ENCODE data around the gene PHACTR3. TPM values are rescaled to one million over a fixed set of nuclear protein-coding genes. Genes with fewer than 3 reads are reported as not detected.

Gene PHACTR3
- total RNA-seq, 1 donor from 2014 or later, result 1.0 TPM

- H3K36me3 ChIP-seq (ENCODE audit: control insufficient read depth in 3 of 3, insufficient read depth in 3 of 3, low read length in 3 of 3), result no peaks in the 10 kb centered on the region
- no peak overlapping the region for H3K9ac ChIP-seq (ENCODE audit: low read depth in 1 of 3, low read length in 3 of 3)
- H3K9me3 ChIP-seq (ENCODE audit: control insufficient read depth in 3 of 3, low read length in 3 of 3), result peaks cover 2 to 23% (median 13%) of the 10 kb centered on the region in 3 donors
- peaks cover 11 to 15% (median 12%) of the 10 kb centered on the region in 3 donors for H3K27me3 ChIP-seq (ENCODE audit: control insufficient read depth in 3 of 3, insufficient read depth in 3 of 3, low read length in 3 of 3)
- H3K4me1 ChIP-seq (ENCODE audit: control insufficient read depth in 3 of 3, insufficient read depth in 3 of 3, low read length in 3 of 3), result no peaks in the 10 kb centered on the region
- no peak overlapping the region for H3K27ac ChIP-seq (ENCODE audit: low read depth, low read length)
- H3K4me3 ChIP-seq (ENCODE audit: low read length in 3 of 3), result no peak overlapping the region
These were observed 53.2 kb downstream of the PHACTR3 start for GRCh38 chr20:59657459-59658046.

DNA sequence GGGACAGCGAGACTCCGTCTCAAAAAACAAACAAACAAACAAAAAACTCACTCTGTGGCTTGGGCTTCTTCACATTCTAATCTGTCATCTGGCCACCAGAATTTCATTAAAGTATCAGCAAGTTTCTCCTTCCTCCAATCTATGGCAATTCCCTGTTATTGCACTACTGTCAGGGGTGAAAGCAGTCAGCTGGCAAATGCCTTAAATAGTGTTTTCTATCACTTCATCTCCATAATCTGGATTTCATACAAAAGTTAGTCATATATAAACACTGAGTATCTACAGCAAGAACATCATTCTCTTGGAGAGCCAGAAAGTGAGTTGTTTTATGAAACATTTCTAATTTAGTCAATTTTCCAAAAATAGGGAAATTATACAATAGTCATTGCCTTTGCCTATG lies 56.1 kb downstream of the PHACTR3 start:
- Histone ChIP-seq H3K36me3 (ENCODE audit: control insufficient read depth in 3 of 3, insufficient read depth in 3 of 3, low read length in 3 of 3) (no peaks in the 10 kb centered on the region), H3K9ac (ENCODE audit: low read depth in 1 of 3, low read length in 3 of 3) (no peak overlapping the region), H3K4me1 (ENCODE audit: control insufficient read depth in 3 of 3, insufficient read depth in 3 of 3, low read length in 3 of 3) (no peaks in the 10 kb centered on the region), H3K27ac (ENCODE audit: low read depth, low read length) (no peak overlapping the region), H3K4me3 (ENCODE audit: low read length in 3 of 3) (no peak overlapping the region), H3K27me3 (ENCODE audit: control insufficient read depth in 3 of 3, insufficient read depth in 3 of 3, low read length in 3 of 3) (peaks cover 16 to 30% (median 23%) of the 10 kb centered on the region in 3 donors), H3K9me3 (ENCODE audit: control insufficient read depth in 3 of 3, low read length in 3 of 3) (peaks cover 2 to 23% (median 13%) of the 10 kb centered on the region in 3 donors)

DNA sequence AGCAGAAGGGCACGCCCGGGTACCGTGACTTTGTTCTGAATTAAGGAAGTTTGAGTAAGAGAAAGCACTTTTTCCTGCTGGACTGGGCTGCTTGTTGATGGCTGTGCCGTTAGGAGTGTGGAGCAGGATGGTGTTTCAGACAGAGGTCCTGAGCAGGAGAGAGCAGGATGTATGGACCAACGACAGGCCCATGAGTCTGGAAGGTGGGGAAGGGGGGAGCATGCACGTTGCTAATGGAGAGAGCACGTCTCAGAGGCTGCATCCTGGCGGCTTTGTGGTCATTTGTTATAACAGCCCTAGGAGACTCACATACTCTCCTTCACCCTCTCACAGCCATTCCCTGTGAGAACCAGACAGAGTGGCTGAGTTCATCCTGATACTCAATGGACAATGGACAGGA lies 56.8 kb downstream of the PHACTR3 start:
- no peak overlapping the region for H3K4me3 ChIP-seq (ENCODE audit: low read length in 3 of 3)
- H3K36me3 ChIP-seq (ENCODE audit: control insufficient read depth in 3 of 3, insufficient read depth in 3 of 3, low read length in 3 of 3), result no peaks in the 10 kb centered on the region
- H3K9ac ChIP-seq (ENCODE audit: low read depth in 1 of 3, low read length in 3 of 3), result no peak overlapping the region
- H3K4me1 ChIP-seq (ENCODE audit: control insufficient read depth in 3 of 3, insufficient read depth in 3 of 3, low read length in 3 of 3), result no peaks in the 10 kb centered on the region
- no peak overlapping the region for H3K27ac ChIP-seq (ENCODE audit: low read depth, low read length)
- peaks cover 23 to 37% (median 23%) of the 10 kb centered on the region in 3 donors for H3K27me3 ChIP-seq (ENCODE audit: control insufficient read depth in 3 of 3, insufficient read depth in 3 of 3, low read length in 3 of 3)
- H3K9me3 ChIP-seq (ENCODE audit: control insufficient read depth in 3 of 3, low read length in 3 of 3), result peaks cover 2 to 18% (median 13%) of the 10 kb centered on the region in 3 donors

GRCh38 chr20:59661621-59662020 lies 57.3 kb downstream of the PHACTR3 start:
- H3K27me3 ChIP-seq (ENCODE audit: control insufficient read depth in 3 of 3, insufficient read depth in 3 of 3, low read length in 3 of 3), result peaks cover 23 to 39% (median 24%) of the 10 kb centered on the region in 3 donors
- no peak overlapping the region for H3K4me3 ChIP-seq (ENCODE audit: low read length in 3 of 3)
- no peaks in the 10 kb centered on the region for H3K36me3 ChIP-seq (ENCODE audit: control insufficient read depth in 3 of 3, insufficient read depth in 3 of 3, low read length in 3 of 3)
- peaks cover 2 to 14% (median 13%) of the 10 kb centered on the region in 3 donors for H3K9me3 ChIP-seq (ENCODE audit: control insufficient read depth in 3 of 3, low read length in 3 of 3)
- H3K9ac ChIP-seq (ENCODE audit: low read depth in 1 of 3, low read length in 3 of 3), result no peak overlapping the region
- no peak overlapping the region for H3K27ac ChIP-seq (ENCODE audit: low read depth, low read length)
- no peaks in the 10 kb centered on the region for H3K4me1 ChIP-seq (ENCODE audit: control insufficient read depth in 3 of 3, insufficient read depth in 3 of 3, low read length in 3 of 3)

GRCh38 chr20:59662161-59662560 lies 57.8 kb downstream of the PHACTR3 start:
- H3K36me3 ChIP-seq (ENCODE audit: control insufficient read depth in 3 of 3, insufficient read depth in 3 of 3, low read length in 3 of 3), result no peaks in the 10 kb centered on the region
- H3K9ac ChIP-seq (ENCODE audit: low read depth in 1 of 3, low read length in 3 of 3), result no peak overlapping the region
- no peaks in the 10 kb centered on the region for H3K4me1 ChIP-seq (ENCODE audit: control insufficient read depth in 3 of 3, insufficient read depth in 3 of 3, low read length in 3 of 3)
- H3K4me3 ChIP-seq (ENCODE audit: low read length in 3 of 3), result no peak overlapping the region
- peaks cover 2 to 12% (median 12%) of the 10 kb centered on the region in 3 donors for H3K9me3 ChIP-seq (ENCODE audit: control insufficient read depth in 3 of 3, low read length in 3 of 3)
- H3K27ac ChIP-seq (ENCODE audit: low read depth, low read length), result no peak overlapping the region
- H3K27me3 ChIP-seq (ENCODE audit: control insufficient read depth in 3 of 3, insufficient read depth in 3 of 3, low read length in 3 of 3), result peaks cover 23 to 43% (median 24%) of the 10 kb centered on the region in 3 donors

DNA sequence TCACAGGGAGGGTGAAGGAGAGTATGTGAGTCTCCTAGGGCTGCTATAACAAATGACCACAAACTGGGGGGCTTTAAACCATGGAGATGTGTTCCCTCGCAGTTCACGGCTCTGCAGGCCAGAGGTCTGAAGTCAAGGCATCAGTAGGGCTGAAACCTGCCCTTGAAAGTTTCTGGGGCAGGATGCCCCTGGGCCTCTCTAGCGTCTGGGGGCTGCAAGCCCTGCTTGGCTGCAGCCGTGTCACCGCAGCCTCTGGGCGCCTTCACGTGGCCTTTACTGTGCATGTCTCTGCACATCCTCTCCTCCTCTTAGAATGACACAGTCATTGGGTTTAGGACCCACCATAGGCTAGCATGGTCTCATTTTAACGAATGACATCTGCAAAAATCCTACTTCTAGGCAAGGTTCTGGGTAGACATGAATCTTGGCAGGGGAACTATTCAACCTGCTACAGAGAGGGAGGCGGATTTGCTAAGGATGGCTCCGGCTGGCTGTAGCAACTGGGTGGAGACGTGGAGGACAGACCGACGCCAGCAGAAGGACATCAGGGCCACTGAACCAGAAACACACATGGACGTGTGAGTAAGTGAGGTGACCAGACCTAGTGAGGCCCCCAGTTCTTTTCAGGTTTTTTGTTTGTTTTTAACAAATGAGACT lies 58.6 kb downstream of the PHACTR3 start:
- Histone ChIP-seq H3K27ac (ENCODE audit: low read depth, low read length) (no peak overlapping the region), H3K9me3 (ENCODE audit: control insufficient read depth in 3 of 3, low read length in 3 of 3) (peaks cover 0 to 8% (median 6%) of the 10 kb centered on the region in 3 donors), H3K4me3 (ENCODE audit: low read length in 3 of 3) (no peak overlapping the region), H3K4me1 (ENCODE audit: control insufficient read depth in 3 of 3, insufficient read depth in 3 of 3, low read length in 3 of 3) (no peaks in the 10 kb centered on the region), H3K36me3 (ENCODE audit: control insufficient read depth in 3 of 3, insufficient read depth in 3 of 3, low read length in 3 of 3) (no peaks in the 10 kb centered on the region), H3K9ac (ENCODE audit: low read depth in 1 of 3, low read length in 3 of 3) (no peak overlapping the region), H3K27me3 (ENCODE audit: control insufficient read depth in 3 of 3, insufficient read depth in 3 of 3, low read length in 3 of 3) (peaks cover 23 to 44% (median 24%) of the 10 kb centered on the region in 3 donors)

- H3K36me3 ChIP-seq (ENCODE audit: control insufficient read depth in 3 of 3, insufficient read depth in 3 of 3, low read length in 3 of 3), result no peaks in the 10 kb centered on the region
- no peak overlapping the region for H3K9ac ChIP-seq (ENCODE audit: low read depth in 1 of 3, low read length in 3 of 3)
- peaks cover 23 to 46% (median 28%) of the 10 kb centered on the region in 3 donors for H3K27me3 ChIP-seq (ENCODE audit: control insufficient read depth in 3 of 3, insufficient read depth in 3 of 3, low read length in 3 of 3)
- H3K9me3 ChIP-seq (ENCODE audit: control insufficient read depth in 3 of 3, low read length in 3 of 3), result peaks cover 0 to 6% (median 3%) of the 10 kb centered on the region in 3 donors
- H3K27ac ChIP-seq (ENCODE audit: low read depth, low read length), result no peak overlapping the region
- no peak overlapping the region for H3K4me3 ChIP-seq (ENCODE audit: low read length in 3 of 3)
- H3K4me1 ChIP-seq (ENCODE audit: control insufficient read depth in 3 of 3, insufficient read depth in 3 of 3, low read length in 3 of 3), result no peaks in the 10 kb centered on the region
These were observed 59.2 kb downstream of the PHACTR3 start for GRCh38 chr20:59663513-59664060.

DNA sequence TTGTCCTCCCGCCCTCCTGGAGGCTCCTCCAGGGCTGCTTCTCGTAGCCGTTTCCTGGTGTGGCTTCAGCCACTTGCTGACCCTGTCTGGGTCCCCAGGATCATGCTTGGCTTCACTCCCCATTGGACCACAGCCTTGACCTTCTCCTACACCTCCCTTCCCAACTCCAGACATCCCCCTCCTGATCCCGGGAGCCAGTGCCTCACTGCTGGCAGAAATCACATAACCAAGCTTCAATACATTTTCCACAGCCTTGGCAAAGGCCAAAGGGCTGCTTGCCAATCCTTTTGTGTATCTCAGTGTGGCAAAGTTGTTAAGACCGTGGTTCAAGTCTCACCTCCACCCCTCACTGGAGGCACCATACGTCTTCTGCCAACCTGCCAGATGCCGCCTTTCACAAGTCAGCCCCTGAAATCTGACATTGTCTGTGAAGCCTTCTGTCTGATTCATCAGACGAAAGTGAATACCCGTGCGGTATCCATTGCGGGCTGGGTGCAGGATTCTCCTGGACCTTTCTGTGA lies 60.1 kb downstream of the PHACTR3 start:
- Histone ChIP-seq H3K9ac (ENCODE audit: low read depth in 1 of 3, low read length in 3 of 3) (no peak overlapping the region), H3K9me3 (ENCODE audit: control insufficient read depth in 3 of 3, low read length in 3 of 3) (peaks cover 0 to 6% (median 0%) of the 10 kb centered on the region in 3 donors), H3K36me3 (ENCODE audit: control insufficient read depth in 3 of 3, insufficient read depth in 3 of 3, low read length in 3 of 3) (no peaks in the 10 kb centered on the region), H3K4me1 (ENCODE audit: control insufficient read depth in 3 of 3, insufficient read depth in 3 of 3, low read length in 3 of 3) (no peaks in the 10 kb centered on the region), H3K4me3 (ENCODE audit: low read length in 3 of 3) (no peak overlapping the region), H3K27ac (ENCODE audit: low read depth, low read length) (no peak overlapping the region), H3K27me3 (ENCODE audit: control insufficient read depth in 3 of 3, insufficient read depth in 3 of 3, low read length in 3 of 3) (peaks cover 23 to 46% (median 28%) of the 10 kb centered on the region in 3 donors)

GRCh38 chr20:59665656-59666555 lies 61.6 kb downstream of the PHACTR3 start:
- Histone ChIP-seq H3K27ac (ENCODE audit: low read depth, low read length) (no peak overlapping the region), H3K4me3 (ENCODE audit: low read length in 3 of 3) (no peak overlapping the region), H3K27me3 (ENCODE audit: control insufficient read depth in 3 of 3, insufficient read depth in 3 of 3, low read length in 3 of 3) (peaks cover 26 to 49% (median 28%) of the 10 kb centered on the region in 3 donors), H3K4me1 (ENCODE audit: control insufficient read depth in 3 of 3, insufficient read depth in 3 of 3, low read length in 3 of 3) (no peaks in the 10 kb centered on the region), H3K9me3 (ENCODE audit: control insufficient read depth in 3 of 3, low read length in 3 of 3) (peaks cover 0 to 3% (median 0%) of the 10 kb centered on the region in 3 donors), H3K9ac (ENCODE audit: low read depth in 1 of 3, low read length in 3 of 3) (no peak overlapping the region), H3K36me3 (ENCODE audit: control insufficient read depth in 3 of 3, insufficient read depth in 3 of 3, low read length in 3 of 3) (no peaks in the 10 kb centered on the region)
